IMR-90 (cell line): Measurements from ENCODE around the gene FAAP24. TPM values are rescaled to one million over a fixed set of nuclear protein-coding genes. Genes with fewer than 3 reads are reported as not detected.

Experiments used
- ATAC-seq: fragments of 200-7000 bp; cut with Tn5 transposase; 2 replicates; pipeline ENCODE4 v1.9.1; 2020; ENCODE audit warnings: low read depth, mild to moderate bottlenecking, moderate library complexity
- BruUV-seq: library from RNA; stranded (reverse); fragments of 400-500 nt; replicated peaks from 2 replicates; lab custom pipeline; 2021; lab: Mats Ljungman, UMichigan
- CTCF ChIA-PET: fragments of 300-600 bp; formaldehyde crosslinking; extraction: SDS; loops from one replicate; lab custom pipeline; 2021; ENCODE audit warnings: antibody characterized with exemption; lab: Yijun Ruan, JAX
- POLR2A ChIA-PET: fragments of 300-600 bp; sonication (Branson Sonifier 250); formaldehyde crosslinking; loops from one replicate; lab custom pipeline; 2022; ENCODE audit warnings: antibody characterized with exemption; ENCODE audit not compliant: unreplicated experiment; lab: Charles Lee
- DNase-seq: peaks from one replicate; pipeline ENCODE4 v3.0.0; 2013
- H2AFZ ChIP-seq: replicated peaks from 2 replicates; pipeline ENCODE3; 2013; ENCODE audit warnings: low read length, mild to moderate bottlenecking; ENCODE audit not compliant: poor library complexity
- H2AK5ac ChIP-seq: 2 replicates; pipeline ENCODE4 v1.6.1; 2013; ENCODE audit warnings: low read depth, low read length, inconsistent platforms
- H2AK9ac ChIP-seq: replicated peaks from 2 replicates; pipeline ENCODE3; 2013; ENCODE audit warnings: mild to moderate bottlenecking, low read depth, low read length, moderate library complexity; ENCODE audit not compliant: poor library complexity
- H2BK120ac ChIP-seq: 2 replicates; pipeline ENCODE4 v1.6.1; 2013; ENCODE audit warnings: low read depth, low read length, inconsistent platforms
- H2BK15ac ChIP-seq: 3 replicates; pipeline ENCODE4 v1.6.1; 2013; ENCODE audit warnings: low read depth, low read length, inconsistent platforms
- H2BK20ac ChIP-seq: 2 replicates; pipeline ENCODE4 v1.6.1; 2013; ENCODE audit warnings: low read depth, mild to moderate bottlenecking, inconsistent platforms, low read length, moderate library complexity
- H2BK5ac ChIP-seq: 2 replicates; pipeline ENCODE4 v1.6.1; 2013; ENCODE audit warnings: mild to moderate bottlenecking, low read depth, low read length, inconsistent platforms; ENCODE audit not compliant: poor library complexity, severe bottlenecking
- H3K14ac ChIP-seq: replicated peaks from 2 replicates; pipeline ENCODE4 v1.6.1; 2013; ENCODE audit warnings: low read depth, low read length, inconsistent platforms
- H3K18ac ChIP-seq: 2 replicates; pipeline ENCODE4 v1.6.1; 2013; ENCODE audit warnings: low read depth, low read length, control low read depth
- H3K23ac ChIP-seq: 2 replicates; pipeline ENCODE4 v1.6.1; 2013; ENCODE audit warnings: low read depth, low read length, inconsistent platforms
- H3K27ac ChIP-seq: 2 replicates; pipeline ENCODE4 v1.5.1; 2013; ENCODE audit warnings: mild to moderate bottlenecking, control low read depth, low read length; ENCODE audit not compliant: insufficient read depth
- H3K27me3 ChIP-seq: 2 replicates; pipeline ENCODE4 v1.6.1; 2013; ENCODE audit warnings: low read length; ENCODE audit not compliant: control insufficient read depth, insufficient read depth
- H3K36me3 ChIP-seq: 2 replicates; pipeline ENCODE4 v1.6.1; 2013; ENCODE audit warnings: low read length, mixed read lengths; ENCODE audit not compliant: control insufficient read depth, insufficient read depth
- H3K4ac ChIP-seq: 2 replicates; pipeline ENCODE4 v1.6.1; 2013; ENCODE audit warnings: low read depth, low read length, inconsistent platforms
- H3K4me1 ChIP-seq: 2 replicates; pipeline ENCODE4 v1.6.1; 2013; ENCODE audit warnings: low read length, mixed read lengths; ENCODE audit not compliant: control insufficient read depth, insufficient read depth
- H3K4me2 ChIP-seq: 2 replicates; pipeline ENCODE4 v1.6.1; 2013; ENCODE audit warnings: low read depth, mild to moderate bottlenecking, control low read depth, low read length, moderate library complexity
- H3K4me3 ChIP-seq: 2 replicates; pipeline ENCODE4 v1.5.1; 2013; ENCODE audit warnings: low read depth, mild to moderate bottlenecking, control low read depth, low read length, moderate library complexity; ENCODE audit not compliant: insufficient read depth
- H3K56ac ChIP-seq: 2 replicates; pipeline ENCODE4 v1.6.1; 2013; ENCODE audit warnings: low read length, inconsistent platforms; ENCODE audit not compliant: insufficient read depth; ENCODE audit errors: extremely low read depth
- H3K79me1 ChIP-seq, 2 experiments: 2 replicates each; pipeline ENCODE4 v1.6.1; 2013; ENCODE audit warnings: low read length in 2 of 2, inconsistent platforms in 1 of 2, low read depth in 1 of 2
- H3K9ac ChIP-seq: 2 replicates; pipeline ENCODE4 v1.6.1; 2013; ENCODE audit warnings: low read depth, low read length, control low read depth
- H3K9me1 ChIP-seq: 2 replicates; pipeline ENCODE4 v1.6.1; 2013; ENCODE audit warnings: low read length, inconsistent platforms; ENCODE audit not compliant: insufficient read depth
- H3K9me3 ChIP-seq: 2 replicates; pipeline ENCODE4 v1.6.1; 2013; ENCODE audit warnings: low read length; ENCODE audit not compliant: control insufficient read depth, insufficient read depth
- H4K20me1 ChIP-seq: 2 replicates; pipeline ENCODE4 v1.6.1; 2013; ENCODE audit warnings: low read length, inconsistent platforms; ENCODE audit not compliant: insufficient read depth
- H4K5ac ChIP-seq: 2 replicates; pipeline ENCODE4 v1.6.1; 2013; ENCODE audit warnings: mild to moderate bottlenecking, low read depth, low read length, control low read depth
- H4K8ac ChIP-seq, 2 experiments: 2 replicates each; pipeline ENCODE4 v1.6.1; 2013; ENCODE audit warnings: low read depth in 2 of 2, low read length in 2 of 2, control low read depth in 1 of 2, inconsistent platforms in 1 of 2
- H4K91ac ChIP-seq: 2 replicates; pipeline ENCODE4 v1.6.1; 2013; ENCODE audit warnings: low read depth, low read length, inconsistent platforms; ENCODE audit not compliant: insufficient read depth
- MXI1 ChIP-seq: IDR thresholded peaks from 2 replicates; pipeline ENCODE4 v1.6.1; 2012; ENCODE audit warnings: low read depth, mild to moderate bottlenecking, low read length, moderate library complexity, borderline replicate concordance
- RCOR1 ChIP-seq: IDR thresholded peaks from 2 replicates; pipeline ENCODE4 v1.6.1; 2012; ENCODE audit warnings: mild to moderate bottlenecking, low read length, improper control_type of control experiment; ENCODE audit not compliant: insufficient replicate concordance
- WGBS, 2 experiments: methylation state at CpG; one replicate each; pipeline versions ENCODE4 v1.1.5 to v1.1.7; 2013; ENCODE audit warnings: missing lambda C conversion rate in 2 of 2; ENCODE audit not compliant: insufficient read length in 1 of 2; ENCODE audit errors: extremely low coverage in 2 of 2; 5-methylcytosine and 5-hydroxymethylcytosine counted together
- dilution Hi-C: fragments of 300-500 bp; cut with HindIII; formaldehyde crosslinking; loops from one replicate; pipeline ENCODE4 v1.14.3; 2018; ENCODE audit warnings: low sequenced_read_pairs; ENCODE audit not compliant: unreplicated experiment
- in situ Hi-C: fragments of 300-500 bp; cut with MboI; formaldehyde crosslinking; loops from 3 replicates; pipeline ENCODE4 v1.14.3; 2019; ENCODE audit warnings: low sequenced_read_pairs, inconsistent platforms, mixed read lengths
- intact Hi-C: fragments of 100-400 bp; cut with micrococcal nuclease; formaldehyde crosslinking; loops from 2 replicates; pipeline ENCODE4 v1.10.0; 2022
- polyA plus RNA-seq, 3 experiments: library from polyadenylated mRNA; depleted of rRNA; stranded (reverse); fragments of >200 nt; gene quantifications; 2 replicates each; pipeline ENCODE4 v1.2.3, GENCODE V29; 2012; ENCODE audit warnings: low replicate concordance in 1 of 3
- total RNA-seq: library from RNA; depleted of rRNA; stranded (reverse); fragments of >200 nt; gene quantifications from 2 replicates; pipeline ENCODE4 v1.2.3, GENCODE V29; 2012

Gene FAAP24
- total and polyA plus RNA-seq, 2 of the 4 experiments (the other 2 are of a cell fraction) = 2.2 to 2.3 TPM

- no TSS peak for BruUV-seq
Measured at GRCh38 chr19:33005440-33005839, 33.4 kb downstream of the FAAP24 start.

More at GRCh38 chr19:33005440-33005839, 33.4 kb downstream of the FAAP24 start:
- in situ Hi-C loops (no loop called here), dilution Hi-C loops (no loop called here), intact Hi-C loops (no loop called here)
- Histone ChIP-seq H3K18ac (no peak overlapping the region), H3K4me3 (no peak overlapping the region), H4K20me1 (no peaks in the 10 kb centered on the region), H2AK9ac (no peak overlapping the region), H3K36me3 (peaks cover 3% of the 10 kb centered on the region; the same call in 1 of the 2 replicates), H3K56ac (no peak overlapping the region), H2AFZ (no peak overlapping the region), H2AK5ac (no peak overlapping the region), H3K4me1 (no peaks in the 10 kb centered on the region), H4K91ac (no peak overlapping the region), H4K5ac (no peak overlapping the region), H3K4me2 (no peak overlapping the region), H3K27me3 (no peaks in the 10 kb centered on the region), H2BK15ac (no peak overlapping the region), H3K9ac (no peak overlapping the region), H3K79me1 (no peaks in the 10 kb centered on the region), H4K8ac (no peak overlapping the region), H2BK120ac (no peak overlapping the region), H3K14ac (no peak overlapping the region), H2BK5ac (no peak overlapping the region), H3K23ac (no peak overlapping the region), H3K4ac (no peak overlapping the region), H3K9me1 (no peaks in the 10 kb centered on the region), H3K9me3 (no peaks in the 10 kb centered on the region), H2BK20ac (no peak overlapping the region), H3K27ac (no peak overlapping the region)
- ChIA-PET POLR2A (interaction anchor here (0.6 kb wide), 1 partner anchor 171 kb away, joined by 5 read pairs; no protein-coding TSS in a partner anchor), CTCF (interaction anchor here (0.7 kb wide), 1 partner anchor 41 kb away, joined by 3 read pairs; no protein-coding TSS in a partner anchor)
- DNase-seq (no peak), ATAC-seq (no peak)
- no CpG with 5 or more reads among the region's 5 CpGs for WGBS, 2 experiments
- TF ChIP-seq RCOR1 (no peak), MXI1 (no peak)
